Coronary artery (tissue), 2 donors: ENCODE results near the gene LRRFIP1.

Source experiments
- DNase-seq: peaks from one replicate; pipeline ENCODE4 v3.0.0-alpha.2; 2017; ENCODE audit warnings: low spot score
- H3K27ac ChIP-seq, 2 donors: fragments of 200-600 bp; sonication (generic); one replicate each; pipeline ENCODE4 v1.5.1; 2016 to 2019
- H3K4me3 ChIP-seq: fragments of 200-600 bp; sonication (generic); 2 replicates; pipeline ENCODE4 v1.5.1; 2016; ENCODE audit warnings: mild to moderate bottlenecking, moderate library complexity
- CTCF ChIP-seq: fragments of 200-600 bp; sonication (generic); IDR thresholded peaks from one replicate; pipeline ENCODE4 v1.5.1; 2019; ENCODE audit warnings: antibody characterized with exemption

The LRRFIP1 gene

GRCh38 chr2:237672731-237673129 lies 45.3 kb downstream of the LRRFIP1 start:
- TF ChIP-seq CTCF = no peak
- no peak for DNase-seq
- H3K27ac ChIP-seq = peak overlapping the region; percentile 93 to 96
- no peak overlapping the region for H3K4me3 ChIP-seq

- peak; percentile 39 for TF ChIP-seq CTCF
- Histone ChIP-seq H3K27ac (peak overlapping the region; percentile 93 to 96), H3K4me3 (peak overlapping the region; percentile 50)
- DNase-seq = no peak
These were observed 46.0 kb downstream of the LRRFIP1 start for GRCh38 chr2:237673130-237674001.

- DNase-seq = peak; percentile 96
- no peak for TF ChIP-seq CTCF
- H3K27ac ChIP-seq = peak overlapping the region; percentile 93 to 96
- H3K4me3 ChIP-seq = peak overlapping the region; percentile 60
These were observed 47.4 kb downstream of the LRRFIP1 start for GRCh38 chr2:237674731-237675276.

GRCh38 chr2:237675316-237675715 lies 47.9 kb downstream of the LRRFIP1 start:
- no peak for TF ChIP-seq CTCF
- no peak for DNase-seq
- Histone ChIP-seq H3K27ac (peak overlapping the region; percentile 93 to 96), H3K4me3 (peak overlapping the region; percentile 60)

GRCh38 chr2:237680702-237681478 lies 53.5 kb downstream of the LRRFIP1 start:
- TF ChIP-seq CTCF = no peak
- Histone ChIP-seq H3K4me3 (no peak overlapping the region), H3K27ac (no peak overlapping the region)
- no peak for DNase-seq

GRCh38 chr2:237682151-237682550 lies 54.8 kb downstream of the LRRFIP1 start:
- peak overlapping the region; percentile 16 to 47 for H3K27ac ChIP-seq
- DNase-seq = no peak
- H3K4me3 ChIP-seq = no peak overlapping the region
- TF ChIP-seq CTCF = no peak
